T-helper 2 cell (primary cell): ENCODE results near the gene PDP2.

Source experiments
- DNase-seq, 5 experiments: peaks; one replicate each; pipeline versions ENCODE4 v3.0.0 to v3.0.0-alpha.2; 2012 to 2022

The PDP2 gene

DNA sequence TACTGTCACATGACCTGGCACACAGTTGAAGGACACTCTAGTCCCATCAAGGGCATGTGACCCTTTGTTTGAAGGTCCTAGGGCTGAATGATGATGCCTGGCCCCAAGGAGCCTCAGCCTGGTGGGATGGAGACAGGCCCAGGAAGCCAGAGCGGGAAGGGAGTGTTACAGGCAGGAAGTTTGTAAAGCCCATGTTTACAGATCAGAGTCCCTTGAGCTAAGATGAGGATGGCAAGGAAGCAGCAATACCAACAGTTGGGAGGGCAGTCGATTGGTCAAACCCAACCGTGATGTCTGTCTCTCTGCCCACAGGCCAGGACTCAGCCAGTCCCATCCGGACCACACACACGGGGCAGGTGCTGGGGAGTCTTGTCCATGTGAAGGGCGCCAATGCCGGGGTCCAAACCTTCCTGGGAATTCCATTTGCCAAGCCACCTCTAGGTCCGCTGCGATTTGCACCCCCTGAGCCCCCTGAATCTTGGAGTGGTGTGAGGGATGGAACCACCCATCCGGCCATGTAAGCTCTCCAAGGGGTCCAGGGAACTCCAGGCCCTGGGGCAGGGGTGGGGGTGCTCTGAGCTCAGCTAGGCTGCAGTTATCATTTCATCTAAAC lies 57.5 kb downstream of the PDP2 start:
- DNase-seq, result no peak

DNA sequence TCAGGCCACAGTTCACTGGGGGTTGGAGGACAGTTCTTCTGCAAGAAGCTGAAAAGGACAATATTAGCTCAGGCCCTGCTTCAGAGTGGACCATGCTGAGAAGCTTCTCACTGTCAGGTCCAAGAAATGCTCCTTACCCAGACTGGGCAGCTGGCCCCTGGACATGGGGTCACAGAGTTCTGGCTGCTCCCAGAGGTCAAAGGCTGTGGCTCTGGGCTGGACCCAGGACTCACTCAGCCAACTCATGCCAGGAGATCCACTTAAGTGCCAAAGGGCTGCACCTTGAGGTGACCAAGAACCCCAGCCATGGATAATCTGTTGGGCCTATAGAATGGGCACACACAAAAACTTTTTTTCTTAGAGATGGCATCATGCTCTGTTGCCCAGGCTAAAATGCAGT lies 59.1 kb downstream of the PDP2 start:
- no peak for DNase-seq

DNA sequence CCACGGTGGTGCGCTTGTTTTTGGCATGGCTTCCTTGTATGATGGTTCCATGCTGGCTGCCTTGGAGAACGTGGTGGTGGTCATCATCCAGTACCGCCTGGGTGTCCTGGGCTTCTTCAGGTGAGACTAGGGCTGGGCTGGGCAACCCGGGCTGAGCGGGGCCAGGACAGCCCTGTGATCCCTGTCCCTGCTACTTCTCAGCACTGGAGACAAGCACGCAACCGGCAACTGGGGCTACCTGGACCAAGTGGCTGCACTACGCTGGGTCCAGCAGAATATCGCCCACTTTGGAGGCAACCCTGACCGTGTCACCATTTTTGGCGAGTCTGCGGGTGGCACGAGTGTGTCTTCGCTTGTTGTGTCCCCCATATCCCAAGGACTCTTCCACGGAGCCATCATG lies 59.9 kb downstream of the PDP2 start:
- DNase-seq, result no peak
